Keratinocyte (primary cell): ENCODE measurements around the gene OXNAD1. TPM values are rescaled to one million over a fixed set of nuclear protein-coding genes. Genes with fewer than 3 reads are reported as not detected.

Source experiments
- DNase-seq: peaks from one replicate; pipeline ENCODE4 v3.0.0-alpha.2; 2011; ENCODE audit warnings: low read depth, missing footprints, low spot score
- FAIRE-seq: peaks from 2 replicates; lab custom pipeline; 2011; peaks lifted over from hg19 to GRCh38; lab: Jason Lieb, UNC
- H2AFZ ChIP-seq: 2 replicates; pipeline ENCODE4 v1.6.0; 2012; ENCODE audit warnings: low read length, control low read depth, inconsistent platforms; ENCODE audit not compliant: control insufficient read depth
- H3K27ac ChIP-seq: 2 replicates; pipeline ENCODE4 v1.5.1; 2011; ENCODE audit warnings: low read length; ENCODE audit not compliant: control insufficient read depth, insufficient read depth
- H3K27me3 ChIP-seq: 3 replicates; pipeline ENCODE4 v1.6.0; 2011; ENCODE audit warnings: low read length; ENCODE audit not compliant: control insufficient read depth, insufficient read depth; ENCODE audit errors: extremely low read depth
- H3K36me3 ChIP-seq, 2 experiments: 2 replicates in 1 of 2; 3 replicates in 1 of 2; pipeline ENCODE4 v1.5.1; 2011; ENCODE audit warnings: low read length in 2 of 2, mild to moderate bottlenecking in 1 of 2; ENCODE audit not compliant: control insufficient read depth in 2 of 2, insufficient read depth in 2 of 2; ENCODE audit errors: extremely low read depth in 1 of 2
- H3K4me1 ChIP-seq: 3 replicates; pipeline ENCODE4 v1.5.1; 2011; ENCODE audit warnings: low read length; ENCODE audit not compliant: control insufficient read depth, insufficient read depth; ENCODE audit errors: extremely low read depth
- H3K4me2 ChIP-seq: 3 replicates; pipeline ENCODE4 v1.6.0; 2011; ENCODE audit warnings: low read depth, low read length; ENCODE audit not compliant: control insufficient read depth, insufficient read depth; ENCODE audit errors: extremely low read depth
- H3K4me3 ChIP-seq, 3 experiments: fragments of 200-600 bp in 1 of 3; sonication (generic) in 1 of 3; 2 replicates in 2 of 3; 3 replicates in 1 of 3; pipeline ENCODE4 v1.5.1; 2011 to 2016; ENCODE audit warnings: low read length in 3 of 3, mild to moderate bottlenecking in 3 of 3, control low read depth in 2 of 3, inconsistent platforms in 1 of 3, low read depth in 1 of 3, mixed read lengths in 1 of 3, mixed run types in 1 of 3, moderate library complexity in 1 of 3; ENCODE audit not compliant: control insufficient read depth in 2 of 3, insufficient read depth in 2 of 3; ENCODE audit errors: extremely low read depth in 1 of 3
- H3K79me2 ChIP-seq: 2 replicates; pipeline ENCODE4 v1.6.0; 2012; ENCODE audit warnings: low read length; ENCODE audit not compliant: control insufficient read depth, insufficient read depth
- H3K9ac ChIP-seq: 3 replicates; pipeline ENCODE4 v1.6.0; 2011; ENCODE audit warnings: low read length; ENCODE audit not compliant: control insufficient read depth, insufficient read depth; ENCODE audit errors: extremely low read depth
- H3K9me1 ChIP-seq: 3 replicates; pipeline ENCODE4 v1.6.0; 2011; ENCODE audit warnings: low read length; ENCODE audit not compliant: control insufficient read depth, insufficient read depth; ENCODE audit errors: extremely low read depth
- H3K9me3 ChIP-seq: 2 replicates; pipeline ENCODE4 v1.5.1; 2012; ENCODE audit warnings: low read depth, low read length; ENCODE audit not compliant: control insufficient read depth
- H4K20me1 ChIP-seq: 3 replicates; pipeline ENCODE4 v1.6.0; 2011; ENCODE audit warnings: low read length; ENCODE audit not compliant: control insufficient read depth, insufficient read depth; ENCODE audit errors: extremely low read depth
- EZH2 ChIP-seq: IDR thresholded peaks from one replicate; pipeline ENCODE4 v1.6.1; 2012; ENCODE audit warnings: inconsistent platforms, mild to moderate bottlenecking, low read length, moderate library complexity
- dilution Hi-C: fragments of 300-500 bp; cut with MboI; formaldehyde crosslinking; loops from one replicate; pipeline ENCODE4 v1.7.0; 2020; ENCODE audit warnings: low sequenced_read_pairs; ENCODE audit not compliant: extremely low pct_ligation_motif_present
- polyA plus RNA-seq, 5 experiments: library from polyadenylated mRNA; depleted of rRNA in 3 of 5; stranded (reverse) in 3 of 5; stranded (forward) in 1 of 5; unstranded in 1 of 5; fragments of >200 nt; gene quantifications; 1 replicate in 1 of 5; 2 replicates in 3 of 5; 3 replicates in 1 of 5; pipeline versions ENCODE4 v1.2.1 to v1.2.3, GENCODE V29; 2011 to 2012; ENCODE audit warnings: missing spikeins in 2 of 5, low read depth in 1 of 5, low replicate concordance in 1 of 5
- TF ChIP-seq, protein P1 (sequence below), 3 experiments: IDR thresholded peaks in 1 of 3; conservative IDR thresholded peaks in 1 of 3; optimal IDR thresholded peaks in 1 of 3; 2 replicates in 2 of 3; 3 replicates in 1 of 3; pipeline versions ENCODE3 to v1.5.1; 2011; ENCODE audit warnings: low read length in 3 of 3, mild to moderate bottlenecking in 3 of 3, moderate library complexity in 2 of 3, control low read depth in 1 of 3, inconsistent platforms in 1 of 3; ENCODE audit not compliant: insufficient read depth in 2 of 3; ENCODE audit errors: extremely low read depth in 1 of 3

Gene OXNAD1
- polyA plus RNA-seq, 1 donor (not counting 4 experiments of a cell fraction or from before 2014, with no cell fraction given), result 15.2 TPM

DNA sequence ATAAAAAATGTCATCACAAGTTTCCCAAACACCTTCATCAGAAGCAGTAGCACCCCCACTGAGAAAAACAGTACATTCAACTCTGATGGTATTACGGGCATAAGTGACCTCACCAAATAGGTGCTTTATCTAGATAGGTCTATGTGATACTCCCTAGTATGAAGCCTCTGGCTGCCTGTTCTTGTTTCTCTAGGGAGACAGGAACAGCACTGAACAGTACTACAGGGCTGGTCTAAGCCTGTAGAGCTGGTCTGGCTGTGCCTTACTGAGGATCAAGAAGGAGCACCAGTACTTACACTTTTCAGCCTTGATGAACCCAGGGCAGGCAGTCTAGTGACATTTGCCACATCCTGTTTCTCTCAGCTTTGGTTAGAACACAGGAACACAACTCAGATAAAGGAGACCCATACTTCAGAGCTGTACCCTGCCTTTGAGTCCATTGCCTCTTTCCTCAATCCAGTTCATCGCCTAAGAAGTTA, 35.9 kb downstream of the OXNAD1 start:
- Histone ChIP-seq H3K36me3 (peaks cover 12 to 24% of the 10 kb centered on the region in 2 experiments), H3K4me3 (no peak overlapping the region)

GRCh38 chr3:16301507-16301906, 36.5 kb downstream of the OXNAD1 start:
- dilution Hi-C loops, result no loop called here
- TF ChIP-seq EZH2, result no peak
- TF ChIP-seq, protein P1, sequence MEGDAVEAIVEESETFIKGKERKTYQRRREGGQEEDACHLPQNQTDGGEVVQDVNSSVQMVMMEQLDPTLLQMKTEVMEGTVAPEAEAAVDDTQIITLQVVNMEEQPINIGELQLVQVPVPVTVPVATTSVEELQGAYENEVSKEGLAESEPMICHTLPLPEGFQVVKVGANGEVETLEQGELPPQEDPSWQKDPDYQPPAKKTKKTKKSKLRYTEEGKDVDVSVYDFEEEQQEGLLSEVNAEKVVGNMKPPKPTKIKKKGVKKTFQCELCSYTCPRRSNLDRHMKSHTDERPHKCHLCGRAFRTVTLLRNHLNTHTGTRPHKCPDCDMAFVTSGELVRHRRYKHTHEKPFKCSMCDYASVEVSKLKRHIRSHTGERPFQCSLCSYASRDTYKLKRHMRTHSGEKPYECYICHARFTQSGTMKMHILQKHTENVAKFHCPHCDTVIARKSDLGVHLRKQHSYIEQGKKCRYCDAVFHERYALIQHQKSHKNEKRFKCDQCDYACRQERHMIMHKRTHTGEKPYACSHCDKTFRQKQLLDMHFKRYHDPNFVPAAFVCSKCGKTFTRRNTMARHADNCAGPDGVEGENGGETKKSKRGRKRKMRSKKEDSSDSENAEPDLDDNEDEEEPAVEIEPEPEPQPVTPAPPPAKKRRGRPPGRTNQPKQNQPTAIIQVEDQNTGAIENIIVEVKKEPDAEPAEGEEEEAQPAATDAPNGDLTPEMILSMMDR (optimal IDR thresholded peaks at IDR 0.05 in 1 of 3, IDR thresholded peaks at IDR 0.05 in 1 of 3, conservative IDR thresholded peaks at IDR 0.05 in 1 of 3; ENCODE audit: extremely low read depth in 1 of 3, insufficient read depth in 2 of 3, low read length in 3 of 3), result no peak
- Histone ChIP-seq H3K27ac (no peak overlapping the region), H2AFZ (no peak overlapping the region), H3K27me3 (no peaks in the 10 kb centered on the region), H3K4me1 (no peaks in the 10 kb centered on the region), H3K9ac (no peak overlapping the region), H3K9me3 (no peaks in the 10 kb centered on the region), H3K4me2 (no peak overlapping the region), H4K20me1 (no peaks in the 10 kb centered on the region), H3K79me2 (no peaks in the 10 kb centered on the region), H3K36me3 (peaks cover 11 to 24% of the 10 kb centered on the region in 2 experiments), H3K9me1 (no peaks in the 10 kb centered on the region), H3K4me3 (no peak overlapping the region)
- DNase-seq, result no peak
- no peak for FAIRE-seq

More for the DNA sequence above, 35.9 kb downstream of the OXNAD1 start:
- Histone ChIP-seq H3K79me2 (no peaks in the 10 kb centered on the region), H3K9ac (no peak overlapping the region), H3K27me3 (no peaks in the 10 kb centered on the region), H3K9me1 (no peaks in the 10 kb centered on the region), H3K4me1 (no peaks in the 10 kb centered on the region), H3K27ac (no peak overlapping the region), H2AFZ (no peak overlapping the region), H4K20me1 (no peaks in the 10 kb centered on the region), H3K4me2 (no peak overlapping the region), H3K9me3 (no peaks in the 10 kb centered on the region)
- FAIRE-seq (no peak), DNase-seq (no peak)
- dilution Hi-C loops, result no loop called here
- TF ChIP-seq EZH2, result no peak
- TF ChIP-seq, protein P1 (optimal IDR thresholded peaks at IDR 0.05 in 1 of 3, IDR thresholded peaks at IDR 0.05 in 1 of 3, conservative IDR thresholded peaks at IDR 0.05 in 1 of 3; ENCODE audit: extremely low read depth in 1 of 3, insufficient read depth in 2 of 3, low read length in 3 of 3), result no peak
